ENCODE results near the gene ADGRV1.

The ADGRV1 gene

GRCh38 chr5:91052977-91053740 lies 494.6 kb downstream of the ADGRV1 start:
- H3K14ac ChIP-seq (ENCODE audit: low read length): no peak overlapping the region
- no peak overlapping the region for H4K12ac ChIP-seq (ENCODE audit: low read depth, low read length)
- no peak overlapping the region for H3K4ac ChIP-seq (ENCODE audit: low read depth, low read length)
- peak in 1 of 2 donors; percentile 57 for DNase-seq
- no peak overlapping the region for H3K18ac ChIP-seq (ENCODE audit: low read length)
- no CpG with 5 or more reads among the region's 4 CpGs for WGBS (ENCODE audit: extremely low coverage, insufficient coverage, insufficient read length)
- H3K27ac ChIP-seq (ENCODE audit: low read depth, low read length): no peak overlapping the region
- no peak overlapping the region for H2BK5ac ChIP-seq (ENCODE audit: low read depth, low read length, poor library complexity)
- H2BK120ac ChIP-seq (ENCODE audit: insufficient read depth, low read length, poor library complexity): no peak overlapping the region
- no peak overlapping the region for H4K91ac ChIP-seq (ENCODE audit: low read depth, low read length)
- no peak overlapping the region for H2BK12ac ChIP-seq (ENCODE audit: low read length)
- no peaks in the 10 kb centered on the region for H3K27me3 ChIP-seq (ENCODE audit: insufficient read depth, low read length)
- H2AFZ ChIP-seq (ENCODE audit: insufficient read depth, low read length, poor library complexity): no peak overlapping the region
- H2AK5ac ChIP-seq (ENCODE audit: low read length): no peak overlapping the region
- H3K79me2 ChIP-seq (ENCODE audit: control insufficient read depth, insufficient read depth, low read length, poor library complexity): no peaks in the 10 kb centered on the region
- no peaks in the 10 kb centered on the region for H3K9me3 ChIP-seq (ENCODE audit: insufficient read depth, low read depth, low read length)
- no peak overlapping the region for H3K4me3 ChIP-seq (ENCODE audit: low read depth, low read length)
- H3K23ac ChIP-seq (ENCODE audit: low read length): no peak overlapping the region
- H3K79me1 ChIP-seq (ENCODE audit: low read length): no peaks in the 10 kb centered on the region
- H3K36me3 ChIP-seq (ENCODE audit: control insufficient read depth in 1 of 2, insufficient read depth in 2 of 2, low read length in 2 of 2): no peaks in the 10 kb centered on the region
- H3K4me1 ChIP-seq (ENCODE audit: control insufficient read depth in 1 of 2, insufficient read depth in 2 of 2, low read length in 2 of 2): no peaks in the 10 kb centered on the region
- H3K9ac ChIP-seq (ENCODE audit: low read length): no peak overlapping the region
- no peak overlapping the region for H4K8ac ChIP-seq (ENCODE audit: low read depth, low read length)
- H3K4me2 ChIP-seq (ENCODE audit: low read length): no peak overlapping the region

GRCh38 chr5:91053741-91054025 lies 495.1 kb downstream of the ADGRV1 start:
- Histone ChIP-seq H2AFZ (ENCODE audit: insufficient read depth, low read length, poor library complexity) (no peak overlapping the region), H4K12ac (ENCODE audit: low read depth, low read length) (no peak overlapping the region), H2BK5ac (ENCODE audit: low read depth, low read length, poor library complexity) (no peak overlapping the region), H4K91ac (ENCODE audit: low read depth, low read length) (no peak overlapping the region), H3K23ac (ENCODE audit: low read length) (no peak overlapping the region), H4K8ac (ENCODE audit: low read depth, low read length) (no peak overlapping the region), H3K27me3 (ENCODE audit: insufficient read depth, low read length) (no peaks in the 10 kb centered on the region), H3K18ac (ENCODE audit: low read length) (no peak overlapping the region), H3K9ac (ENCODE audit: low read length) (no peak overlapping the region), H3K9me3 (ENCODE audit: insufficient read depth, low read depth, low read length) (no peaks in the 10 kb centered on the region), H3K79me1 (ENCODE audit: low read length) (no peaks in the 10 kb centered on the region), H3K36me3 (ENCODE audit: control insufficient read depth in 1 of 2, insufficient read depth in 2 of 2, low read length in 2 of 2) (no peaks in the 10 kb centered on the region), H3K4ac (ENCODE audit: low read depth, low read length) (no peak overlapping the region), H2BK120ac (ENCODE audit: insufficient read depth, low read length, poor library complexity) (no peak overlapping the region), H2AK5ac (ENCODE audit: low read length) (no peak overlapping the region), H3K4me3 (ENCODE audit: low read depth, low read length) (no peak overlapping the region), H2BK12ac (ENCODE audit: low read length) (no peak overlapping the region), H3K4me2 (ENCODE audit: low read length) (no peak overlapping the region), H3K4me1 (ENCODE audit: control insufficient read depth in 1 of 2, insufficient read depth in 2 of 2, low read length in 2 of 2) (peaks cover 0 to 2% of the 10 kb centered on the region in 2 experiments), H3K27ac (ENCODE audit: low read depth, low read length) (no peak overlapping the region), H3K14ac (ENCODE audit: low read length) (no peak overlapping the region), H3K79me2 (ENCODE audit: control insufficient read depth, insufficient read depth, low read length, poor library complexity) (no peaks in the 10 kb centered on the region)
- no CpG with 5 or more reads among the region's 1 CpG for WGBS (ENCODE audit: extremely low coverage, insufficient coverage, insufficient read length)
- peak in 1 of 2 donors; percentile 19 for DNase-seq

- no peak for DNase-seq
Measured at GRCh38 chr5:91058155-91058554, 499.6 kb downstream of the ADGRV1 start.

GRCh38 chr5:91058575-91058974 lies 500.0 kb downstream of the ADGRV1 start:
- DNase-seq: peak; percentile 86 to 96
- Histone ChIP-seq H3K79me2 (ENCODE audit: control insufficient read depth, insufficient read depth, low read length, poor library complexity) (no peaks in the 10 kb centered on the region), H3K36me3 (ENCODE audit: control insufficient read depth in 1 of 2, insufficient read depth in 2 of 2, low read length in 2 of 2) (no peaks in the 10 kb centered on the region), H2AK5ac (ENCODE audit: low read length) (no peak overlapping the region), H3K18ac (ENCODE audit: low read length) (no peak overlapping the region), H3K23ac (ENCODE audit: low read length) (no peak overlapping the region), H4K8ac (ENCODE audit: low read depth, low read length) (no peak overlapping the region), H2BK5ac (ENCODE audit: low read depth, low read length, poor library complexity) (no peak overlapping the region), H3K9ac (ENCODE audit: low read length) (no peak overlapping the region), H3K79me1 (ENCODE audit: low read length) (no peaks in the 10 kb centered on the region), H3K14ac (ENCODE audit: low read length) (no peak overlapping the region), H2BK120ac (ENCODE audit: insufficient read depth, low read length, poor library complexity) (no peak overlapping the region), H2BK12ac (ENCODE audit: low read length) (no peak overlapping the region), H2AFZ (ENCODE audit: insufficient read depth, low read length, poor library complexity) (no peak overlapping the region), H3K27ac (ENCODE audit: low read depth, low read length) (no peak overlapping the region), H3K9me3 (ENCODE audit: insufficient read depth, low read depth, low read length) (no peaks in the 10 kb centered on the region), H4K12ac (ENCODE audit: low read depth, low read length) (no peak overlapping the region), H3K4ac (ENCODE audit: low read depth, low read length) (no peak overlapping the region), H3K27me3 (ENCODE audit: insufficient read depth, low read length) (no peaks in the 10 kb centered on the region), H3K4me3 (ENCODE audit: low read depth, low read length) (no peak overlapping the region), H4K91ac (ENCODE audit: low read depth, low read length) (no peak overlapping the region), H3K4me1 (ENCODE audit: control insufficient read depth in 1 of 2, insufficient read depth in 2 of 2, low read length in 2 of 2) (peaks cover 0 to 3% of the 10 kb centered on the region in 2 experiments), H3K4me2 (ENCODE audit: low read length) (no peak overlapping the region)
- no CpG with 5 or more reads among the region's 4 CpGs for WGBS (ENCODE audit: extremely low coverage, insufficient coverage, insufficient read length)

More at GRCh38 chr5:91058155-91058554, 499.6 kb downstream of the ADGRV1 start:
- no peak overlapping the region for H3K14ac ChIP-seq (ENCODE audit: low read length)
- H4K8ac ChIP-seq (ENCODE audit: low read depth, low read length): no peak overlapping the region
- no peak overlapping the region for H3K4me3 ChIP-seq (ENCODE audit: low read depth, low read length)
- H3K79me1 ChIP-seq (ENCODE audit: low read length): no peaks in the 10 kb centered on the region
- H3K4ac ChIP-seq (ENCODE audit: low read depth, low read length): no peak overlapping the region
- H3K27ac ChIP-seq (ENCODE audit: low read depth, low read length): no peak overlapping the region
- H2BK120ac ChIP-seq (ENCODE audit: insufficient read depth, low read length, poor library complexity): no peak overlapping the region
- WGBS (ENCODE audit: extremely low coverage, insufficient coverage, insufficient read length): no CpG with 5 or more reads among the region's 1 CpG
- peaks cover 0 to 3% of the 10 kb centered on the region in 2 experiments for H3K4me1 ChIP-seq (ENCODE audit: control insufficient read depth in 1 of 2, insufficient read depth in 2 of 2, low read length in 2 of 2)
- no peak overlapping the region for H3K23ac ChIP-seq (ENCODE audit: low read length)
- H3K9me3 ChIP-seq (ENCODE audit: insufficient read depth, low read depth, low read length): no peaks in the 10 kb centered on the region
- H3K4me2 ChIP-seq (ENCODE audit: low read length): no peak overlapping the region
- no peak overlapping the region for H2AK5ac ChIP-seq (ENCODE audit: low read length)
- no peak overlapping the region for H2BK12ac ChIP-seq (ENCODE audit: low read length)
- no peak overlapping the region for H4K12ac ChIP-seq (ENCODE audit: low read depth, low read length)
- H2BK5ac ChIP-seq (ENCODE audit: low read depth, low read length, poor library complexity): no peak overlapping the region
- no peak overlapping the region for H3K18ac ChIP-seq (ENCODE audit: low read length)
- no peaks in the 10 kb centered on the region for H3K36me3 ChIP-seq (ENCODE audit: control insufficient read depth in 1 of 2, insufficient read depth in 2 of 2, low read length in 2 of 2)
- no peak overlapping the region for H2AFZ ChIP-seq (ENCODE audit: insufficient read depth, low read length, poor library complexity)
- H4K91ac ChIP-seq (ENCODE audit: low read depth, low read length): no peak overlapping the region
- H3K79me2 ChIP-seq (ENCODE audit: control insufficient read depth, insufficient read depth, low read length, poor library complexity): no peaks in the 10 kb centered on the region
- no peaks in the 10 kb centered on the region for H3K27me3 ChIP-seq (ENCODE audit: insufficient read depth, low read length)
- H3K9ac ChIP-seq (ENCODE audit: low read length): no peak overlapping the region

All from trophoblast cell (in vitro differentiated cells and primary cell).